Neural cell (in vitro differentiated cells): Measurements from ENCODE around the gene KIRREL3.

Experiments used
- EP300 ChIP-seq: fragments of 450-650 bp; conservative IDR thresholded peaks from 2 replicates; pipeline ENCODE4 v1.6.1; 2014; ENCODE audit warnings: antibody characterized with exemption, mild to moderate bottlenecking, moderate library complexity; ENCODE audit not compliant: poor library complexity, severe bottlenecking
- EZH2 ChIP-seq: fragments of 200-600, 300-800 bp; shearing (Covaris generic), sonication (generic); IDR thresholded peaks from 2 replicates; pipeline ENCODE4 v1.6.1; 2014; ENCODE audit warnings: antibody characterized with exemption, low read length, borderline replicate concordance, mild to moderate bottlenecking; ENCODE audit not compliant: insufficient read depth, poor library complexity, severe bottlenecking
- POLR2AphosphoS5 ChIP-seq: IDR thresholded peaks from 2 replicates; pipeline ENCODE4 v1.6.1; 2012
- SMC3 ChIP-seq: fragments of 450-650 bp; conservative IDR thresholded peaks from 2 replicates; pipeline ENCODE4 v1.6.1; 2014; ENCODE audit warnings: antibody characterized with exemption, mild to moderate bottlenecking, moderate library complexity; ENCODE audit not compliant: poor library complexity
- TF ChIP-seq, protein P1 (sequence below): fragments of 450-650 bp; IDR thresholded peaks from 2 replicates; pipeline ENCODE4 v1.5.1; 2014; ENCODE audit warnings: antibody characterized with exemption, mild to moderate bottlenecking, moderate library complexity; ENCODE audit not compliant: poor library complexity, severe bottlenecking

DNA sequence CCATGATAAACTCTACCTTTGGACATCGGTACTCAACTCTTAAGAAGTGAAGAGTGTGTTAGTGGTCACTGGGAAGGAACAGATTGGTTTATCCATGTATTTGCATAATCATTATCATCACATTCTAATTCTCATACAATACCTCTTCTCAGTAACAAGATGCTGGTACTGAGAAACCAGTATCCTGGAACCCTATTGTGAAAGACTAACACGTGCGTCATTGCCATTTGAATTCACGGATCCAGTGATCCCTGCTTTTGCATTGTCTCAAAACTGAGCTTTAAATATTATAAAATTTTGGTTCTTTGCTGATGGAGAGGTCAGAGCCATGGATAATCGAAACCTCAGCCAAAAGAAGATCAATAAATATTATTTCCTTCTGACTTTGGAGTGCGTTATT is 35.2 kb downstream of the KIRREL3 start:
- TF ChIP-seq SMC3: no peak
- TF ChIP-seq, protein P1, sequence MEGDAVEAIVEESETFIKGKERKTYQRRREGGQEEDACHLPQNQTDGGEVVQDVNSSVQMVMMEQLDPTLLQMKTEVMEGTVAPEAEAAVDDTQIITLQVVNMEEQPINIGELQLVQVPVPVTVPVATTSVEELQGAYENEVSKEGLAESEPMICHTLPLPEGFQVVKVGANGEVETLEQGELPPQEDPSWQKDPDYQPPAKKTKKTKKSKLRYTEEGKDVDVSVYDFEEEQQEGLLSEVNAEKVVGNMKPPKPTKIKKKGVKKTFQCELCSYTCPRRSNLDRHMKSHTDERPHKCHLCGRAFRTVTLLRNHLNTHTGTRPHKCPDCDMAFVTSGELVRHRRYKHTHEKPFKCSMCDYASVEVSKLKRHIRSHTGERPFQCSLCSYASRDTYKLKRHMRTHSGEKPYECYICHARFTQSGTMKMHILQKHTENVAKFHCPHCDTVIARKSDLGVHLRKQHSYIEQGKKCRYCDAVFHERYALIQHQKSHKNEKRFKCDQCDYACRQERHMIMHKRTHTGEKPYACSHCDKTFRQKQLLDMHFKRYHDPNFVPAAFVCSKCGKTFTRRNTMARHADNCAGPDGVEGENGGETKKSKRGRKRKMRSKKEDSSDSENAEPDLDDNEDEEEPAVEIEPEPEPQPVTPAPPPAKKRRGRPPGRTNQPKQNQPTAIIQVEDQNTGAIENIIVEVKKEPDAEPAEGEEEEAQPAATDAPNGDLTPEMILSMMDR: no peak
- TF ChIP-seq POLR2AphosphoS5: no peak
- no peak for TF ChIP-seq EP300
- TF ChIP-seq EZH2: no peak
